ENCODE measurements around the gene ALPL. TPM values are rescaled to one million over a fixed set of nuclear protein-coding genes. Genes with fewer than 3 reads are reported as not detected.

Gene ALPL
- 0.87 and 13.9 TPM in 2 replicates for total RNA-seq

DNA sequence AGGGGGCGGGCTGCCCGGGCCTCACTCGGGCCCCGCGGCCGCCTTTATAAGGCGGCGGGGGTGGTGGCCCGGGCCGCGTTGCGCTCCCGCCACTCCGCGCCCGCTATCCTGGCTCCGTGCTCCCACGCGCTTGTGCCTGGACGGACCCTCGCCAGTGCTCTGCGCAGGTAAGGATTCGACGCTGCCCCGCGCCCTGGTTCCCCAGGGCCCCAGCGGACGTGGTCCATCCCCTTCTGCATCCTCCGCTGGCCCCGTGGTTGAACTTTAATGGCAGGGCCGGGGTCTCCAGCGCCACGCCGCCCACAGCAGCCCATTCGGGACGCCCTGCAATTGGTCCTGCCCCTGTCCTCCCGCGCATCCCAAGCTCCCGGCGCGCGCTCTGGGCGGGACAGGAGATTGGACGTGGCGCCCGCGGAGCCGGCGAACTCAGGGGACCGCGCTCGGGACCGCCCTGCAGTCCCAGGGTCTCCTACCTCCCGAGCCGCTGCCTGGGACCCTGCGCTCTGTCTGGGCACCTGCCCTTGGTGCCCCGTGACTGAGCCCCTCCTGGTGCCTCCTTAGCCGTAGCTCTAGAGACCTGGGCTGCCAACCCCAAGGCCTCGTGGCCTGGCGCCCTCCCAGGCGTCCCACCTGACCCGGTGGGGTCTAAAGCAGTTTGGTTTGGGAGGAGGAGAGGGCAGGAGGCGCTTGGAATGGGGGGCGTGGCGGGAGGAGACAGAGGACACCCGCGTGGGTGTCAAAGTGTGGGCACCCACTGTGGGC, at the start of gene ALPL:
Gene ALPL, plus strand, starts transcription at position 73 of the 762 bp plus-strand sequence. CDS start 44,659 bp downstream, outside the sequence.

Other genes starting within 250 kb of the ALPL start
- 97.2 and 136 TPM in 2 replicates for gene ECE1, start 219.0 kb upstream of the ALPL start, total RNA-seq
- 20.8 and 29.3 TPM in 2 replicates for gene NBPF3, start 69.3 kb upstream of the ALPL start, total RNA-seq
- gene RAP1GAP, start 159.9 kb downstream of the ALPL start, total RNA-seq = 0.15 and 0.17 TPM in 2 replicates